HL-60 (cell line): ENCODE measurements around the gene FYN.

Source experiments
- DNase-seq, 2 experiments: peaks; one replicate each; pipeline ENCODE4 v3.0.0-alpha.2; 2010 to 2020; ENCODE audit warnings: low read depth in 1 of 2, low spot score in 1 of 2
- H3K27ac ChIP-seq: fragments of 250-450 bp; sonication (Bioruptor Pico); replicated peaks from 2 replicates; pipeline ENCODE4 v1.5.1; 2020; ENCODE audit warnings: mild to moderate bottlenecking, moderate library complexity
- H3K27me3 ChIP-seq: fragments of 250-450 bp; sonication (Bioruptor Pico); 2 replicates; pipeline ENCODE4 v1.5.1; 2021; ENCODE audit warnings: mild to moderate bottlenecking, moderate library complexity; ENCODE audit not compliant: insufficient read depth, poor library complexity, severe bottlenecking
- H3K4me3 ChIP-seq: replicated peaks from 2 replicates; pipeline ENCODE4 v1.5.1; 2011; ENCODE audit warnings: mild to moderate bottlenecking, control low read depth, low read length; ENCODE audit not compliant: insufficient read depth
- GABPA ChIP-seq: IDR thresholded peaks from 2 replicates; pipeline ENCODE4 v1.6.1; 2012; ENCODE audit warnings: low read depth
- POLR2AphosphoS5 ChIP-seq: IDR thresholded peaks from 2 replicates; pipeline ENCODE4 v1.6.1; 2012; ENCODE audit warnings: low read depth
- SPI1 ChIP-seq: IDR thresholded peaks from 2 replicates; pipeline ENCODE4 v1.6.1; 2012; ENCODE audit warnings: low read depth, mild to moderate bottlenecking, borderline replicate concordance
- TF ChIP-seq, protein P1 (sequence below): IDR thresholded peaks from 2 replicates; pipeline ENCODE4 v1.6.1; 2012; ENCODE audit warnings: low read depth; ENCODE audit not compliant: insufficient replicate concordance
- TF ChIP-seq, protein P2 (sequence below): IDR thresholded peaks from one replicate; pipeline ENCODE4 v1.5.1; 2011; ENCODE audit warnings: low read length, control low read depth, inconsistent platforms; ENCODE audit not compliant: insufficient read depth

Gene FYN

DNA sequence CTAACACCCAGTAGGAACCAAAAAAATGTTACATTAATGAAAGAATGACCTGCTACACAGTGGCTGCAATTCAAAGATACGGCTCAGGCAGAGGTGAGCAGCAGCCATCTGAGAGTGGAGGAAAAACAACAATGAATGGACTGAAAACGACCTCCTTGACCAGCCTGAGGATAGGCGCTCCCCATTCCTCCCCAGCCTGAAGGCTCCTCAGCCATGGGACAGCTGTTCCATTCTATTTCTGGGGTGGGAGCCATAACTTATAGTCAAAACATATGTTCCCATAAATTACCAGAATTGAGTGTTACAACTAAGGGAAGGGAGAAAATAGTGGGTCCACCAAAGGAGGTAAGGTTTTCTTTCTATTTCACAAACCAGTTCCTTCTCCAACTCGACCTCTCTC, 27.2 kb downstream of the FYN start:
- DNase-seq: no peak
- no peaks in the 10 kb centered on the region for H3K27me3 ChIP-seq
- TF ChIP-seq SPI1 (no peak), POLR2AphosphoS5 (no peak), GABPA (no peak)
- TF ChIP-seq, protein P1, sequence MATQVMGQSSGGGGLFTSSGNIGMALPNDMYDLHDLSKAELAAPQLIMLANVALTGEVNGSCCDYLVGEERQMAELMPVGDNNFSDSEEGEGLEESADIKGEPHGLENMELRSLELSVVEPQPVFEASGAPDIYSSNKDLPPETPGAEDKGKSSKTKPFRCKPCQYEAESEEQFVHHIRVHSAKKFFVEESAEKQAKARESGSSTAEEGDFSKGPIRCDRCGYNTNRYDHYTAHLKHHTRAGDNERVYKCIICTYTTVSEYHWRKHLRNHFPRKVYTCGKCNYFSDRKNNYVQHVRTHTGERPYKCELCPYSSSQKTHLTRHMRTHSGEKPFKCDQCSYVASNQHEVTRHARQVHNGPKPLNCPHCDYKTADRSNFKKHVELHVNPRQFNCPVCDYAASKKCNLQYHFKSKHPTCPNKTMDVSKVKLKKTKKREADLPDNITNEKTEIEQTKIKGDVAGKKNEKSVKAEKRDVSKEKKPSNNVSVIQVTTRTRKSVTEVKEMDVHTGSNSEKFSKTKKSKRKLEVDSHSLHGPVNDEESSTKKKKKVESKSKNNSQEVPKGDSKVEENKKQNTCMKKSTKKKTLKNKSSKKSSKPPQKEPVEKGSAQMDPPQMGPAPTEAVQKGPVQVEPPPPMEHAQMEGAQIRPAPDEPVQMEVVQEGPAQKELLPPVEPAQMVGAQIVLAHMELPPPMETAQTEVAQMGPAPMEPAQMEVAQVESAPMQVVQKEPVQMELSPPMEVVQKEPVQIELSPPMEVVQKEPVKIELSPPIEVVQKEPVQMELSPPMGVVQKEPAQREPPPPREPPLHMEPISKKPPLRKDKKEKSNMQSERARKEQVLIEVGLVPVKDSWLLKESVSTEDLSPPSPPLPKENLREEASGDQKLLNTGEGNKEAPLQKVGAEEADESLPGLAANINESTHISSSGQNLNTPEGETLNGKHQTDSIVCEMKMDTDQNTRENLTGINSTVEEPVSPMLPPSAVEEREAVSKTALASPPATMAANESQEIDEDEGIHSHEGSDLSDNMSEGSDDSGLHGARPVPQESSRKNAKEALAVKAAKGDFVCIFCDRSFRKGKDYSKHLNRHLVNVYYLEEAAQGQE: no peak
- TF ChIP-seq, protein P2, sequence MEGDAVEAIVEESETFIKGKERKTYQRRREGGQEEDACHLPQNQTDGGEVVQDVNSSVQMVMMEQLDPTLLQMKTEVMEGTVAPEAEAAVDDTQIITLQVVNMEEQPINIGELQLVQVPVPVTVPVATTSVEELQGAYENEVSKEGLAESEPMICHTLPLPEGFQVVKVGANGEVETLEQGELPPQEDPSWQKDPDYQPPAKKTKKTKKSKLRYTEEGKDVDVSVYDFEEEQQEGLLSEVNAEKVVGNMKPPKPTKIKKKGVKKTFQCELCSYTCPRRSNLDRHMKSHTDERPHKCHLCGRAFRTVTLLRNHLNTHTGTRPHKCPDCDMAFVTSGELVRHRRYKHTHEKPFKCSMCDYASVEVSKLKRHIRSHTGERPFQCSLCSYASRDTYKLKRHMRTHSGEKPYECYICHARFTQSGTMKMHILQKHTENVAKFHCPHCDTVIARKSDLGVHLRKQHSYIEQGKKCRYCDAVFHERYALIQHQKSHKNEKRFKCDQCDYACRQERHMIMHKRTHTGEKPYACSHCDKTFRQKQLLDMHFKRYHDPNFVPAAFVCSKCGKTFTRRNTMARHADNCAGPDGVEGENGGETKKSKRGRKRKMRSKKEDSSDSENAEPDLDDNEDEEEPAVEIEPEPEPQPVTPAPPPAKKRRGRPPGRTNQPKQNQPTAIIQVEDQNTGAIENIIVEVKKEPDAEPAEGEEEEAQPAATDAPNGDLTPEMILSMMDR: no peak
- H3K4me3 ChIP-seq: no peak overlapping the region
- no peak overlapping the region for H3K27ac ChIP-seq

DNA sequence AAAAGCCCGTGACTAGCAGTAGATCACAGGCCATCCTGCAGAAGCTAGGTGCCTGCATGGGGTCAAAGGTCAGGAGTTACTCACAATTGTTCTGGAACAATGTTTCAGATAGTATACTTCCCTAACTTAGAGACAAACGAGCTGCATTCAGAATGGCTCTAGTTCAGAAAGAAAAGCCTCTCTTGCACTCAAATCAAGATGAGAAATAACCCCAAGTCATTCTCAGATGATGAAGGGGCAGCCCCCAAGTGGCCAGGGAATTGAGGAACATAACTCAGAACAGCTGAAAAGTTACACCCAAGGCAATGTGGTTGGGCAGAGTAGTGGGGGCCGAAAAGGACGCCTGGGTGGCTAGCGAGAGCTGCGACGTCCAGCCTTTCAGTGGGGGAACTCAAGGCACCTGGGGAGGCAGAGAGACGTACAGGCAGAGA, 27.8 kb downstream of the FYN start:
- Histone ChIP-seq H3K27ac (no peak overlapping the region), H3K4me3 (no peak overlapping the region), H3K27me3 (no peaks in the 10 kb centered on the region)
- TF ChIP-seq, protein P2: no peak
- TF ChIP-seq, protein P1: no peak
- TF ChIP-seq POLR2AphosphoS5: no peak
- TF ChIP-seq GABPA: no peak
- no peak for TF ChIP-seq SPI1
- DNase-seq: no peak

DNA sequence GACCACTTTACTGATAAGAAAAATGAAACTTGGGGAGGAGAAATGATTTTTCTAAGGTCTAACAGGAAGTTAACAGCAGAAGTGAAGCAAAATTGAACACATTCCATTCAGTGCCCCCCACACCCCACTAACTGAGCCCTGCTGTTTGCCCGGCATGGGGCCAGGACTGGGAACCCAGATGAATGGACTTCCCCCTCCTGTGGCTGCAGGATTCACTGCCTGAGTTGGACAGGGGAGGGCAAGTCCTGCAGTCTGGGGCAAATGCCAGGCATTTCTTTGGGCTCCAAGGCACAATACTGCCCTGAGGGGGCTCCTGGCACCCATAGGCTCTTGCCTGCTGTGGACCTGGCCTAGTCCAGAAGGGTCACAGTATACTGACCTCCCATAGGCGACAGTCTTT, 28.3 kb downstream of the FYN start:
- no peaks in the 10 kb centered on the region for H3K27me3 ChIP-seq
- H3K4me3 ChIP-seq: no peak overlapping the region
- no peak overlapping the region for H3K27ac ChIP-seq
- no peak for TF ChIP-seq SPI1
- no peak for TF ChIP-seq POLR2AphosphoS5
- TF ChIP-seq, protein P1: no peak
- DNase-seq: no peak

DNA sequence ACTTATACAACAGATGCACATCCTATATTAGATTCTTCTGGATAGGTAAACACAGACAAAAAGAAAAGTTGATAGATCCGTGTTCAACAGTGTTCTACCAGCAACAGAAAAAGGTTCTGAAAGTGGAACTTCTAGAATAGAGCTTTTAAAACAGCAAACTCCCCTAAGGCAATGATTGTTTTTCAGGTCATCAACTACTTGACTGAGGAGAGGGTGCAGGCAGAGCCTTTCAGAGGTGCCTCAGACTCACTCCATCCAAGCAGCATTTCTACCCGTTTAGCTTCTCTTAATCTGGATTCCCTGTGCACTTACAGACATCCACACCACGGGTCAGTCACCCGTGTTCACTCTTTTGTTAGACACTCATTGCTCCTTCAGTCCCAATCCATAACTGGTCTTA, 28.9 kb downstream of the FYN start:
- no peaks in the 10 kb centered on the region for H3K27me3 ChIP-seq
- H3K4me3 ChIP-seq: no peak overlapping the region
- DNase-seq: no peak
- TF ChIP-seq POLR2AphosphoS5 (no peak), GABPA (no peak), SPI1 (no peak)
- TF ChIP-seq, protein P1: no peak
- TF ChIP-seq, protein P2: no peak
- no peak overlapping the region for H3K27ac ChIP-seq
